ENCODE data around the gene LSM14A.

The LSM14A gene

DNA sequence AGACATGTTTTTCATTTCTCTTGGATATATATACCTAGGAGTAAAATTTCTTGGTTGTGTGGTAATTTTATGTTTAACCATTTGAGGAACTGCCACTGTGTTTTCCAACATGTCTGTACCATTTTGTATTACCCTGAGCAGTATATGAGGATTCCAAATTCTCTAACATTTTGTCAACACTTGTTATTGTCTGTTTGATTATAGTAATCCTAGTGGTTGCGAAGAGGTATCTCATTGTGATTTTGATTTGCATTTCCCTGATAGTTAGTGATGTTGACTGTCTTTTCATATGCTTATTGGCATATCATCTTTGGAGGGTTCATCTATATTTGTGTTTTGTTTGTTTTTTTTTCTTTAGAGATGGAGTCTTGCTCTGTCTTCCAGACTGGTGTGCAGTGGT, 103.4 kb downstream of the LSM14A start:
- Histone ChIP-seq H3K4me3 (ENCODE audit: low read depth, low read length) (no peak overlapping the region), H3K27ac (no peak overlapping the region), H3K36me3 (peaks cover 4% of the 10 kb centered on the region; the same call in 1 of the 2 replicates), H3K27me3 (ENCODE audit: insufficient read depth, low read depth, severe bottlenecking) (no peaks in the 10 kb centered on the region), H3K9me3 (ENCODE audit: severe bottlenecking) (no peaks in the 10 kb centered on the region)
- no peak for DNase-seq
- TF ChIP-seq, protein P1, sequence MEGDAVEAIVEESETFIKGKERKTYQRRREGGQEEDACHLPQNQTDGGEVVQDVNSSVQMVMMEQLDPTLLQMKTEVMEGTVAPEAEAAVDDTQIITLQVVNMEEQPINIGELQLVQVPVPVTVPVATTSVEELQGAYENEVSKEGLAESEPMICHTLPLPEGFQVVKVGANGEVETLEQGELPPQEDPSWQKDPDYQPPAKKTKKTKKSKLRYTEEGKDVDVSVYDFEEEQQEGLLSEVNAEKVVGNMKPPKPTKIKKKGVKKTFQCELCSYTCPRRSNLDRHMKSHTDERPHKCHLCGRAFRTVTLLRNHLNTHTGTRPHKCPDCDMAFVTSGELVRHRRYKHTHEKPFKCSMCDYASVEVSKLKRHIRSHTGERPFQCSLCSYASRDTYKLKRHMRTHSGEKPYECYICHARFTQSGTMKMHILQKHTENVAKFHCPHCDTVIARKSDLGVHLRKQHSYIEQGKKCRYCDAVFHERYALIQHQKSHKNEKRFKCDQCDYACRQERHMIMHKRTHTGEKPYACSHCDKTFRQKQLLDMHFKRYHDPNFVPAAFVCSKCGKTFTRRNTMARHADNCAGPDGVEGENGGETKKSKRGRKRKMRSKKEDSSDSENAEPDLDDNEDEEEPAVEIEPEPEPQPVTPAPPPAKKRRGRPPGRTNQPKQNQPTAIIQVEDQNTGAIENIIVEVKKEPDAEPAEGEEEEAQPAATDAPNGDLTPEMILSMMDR (IDR thresholded peaks at IDR 0.05; ENCODE audit: low read depth, low read length): no peak

GRCh38 chr19:34276614-34277013, 104.3 kb downstream of the LSM14A start:
- Histone ChIP-seq H3K36me3 (peaks cover 7% of the 10 kb centered on the region), H3K27ac (no peak overlapping the region), H3K4me3 (ENCODE audit: low read depth, low read length) (no peak overlapping the region), H3K9me3 (ENCODE audit: severe bottlenecking) (no peaks in the 10 kb centered on the region), H3K27me3 (ENCODE audit: insufficient read depth, low read depth, severe bottlenecking) (no peaks in the 10 kb centered on the region)
- no peak for DNase-seq
- TF ChIP-seq, protein P1 (IDR thresholded peaks at IDR 0.05; ENCODE audit: low read depth, low read length): no peak

GRCh38 chr19:34277244-34277643, 104.9 kb downstream of the LSM14A start:
- H3K27me3 ChIP-seq (ENCODE audit: insufficient read depth, low read depth, severe bottlenecking): no peaks in the 10 kb centered on the region
- H3K27ac ChIP-seq: no peak overlapping the region
- TF ChIP-seq, protein P1 (IDR thresholded peaks at IDR 0.05; ENCODE audit: low read depth, low read length): no peak
- no peak overlapping the region for H3K4me3 ChIP-seq (ENCODE audit: low read depth, low read length)
- DNase-seq: no peak
- H3K9me3 ChIP-seq (ENCODE audit: severe bottlenecking): no peaks in the 10 kb centered on the region
- peaks cover 7% of the 10 kb centered on the region for H3K36me3 ChIP-seq

DNA sequence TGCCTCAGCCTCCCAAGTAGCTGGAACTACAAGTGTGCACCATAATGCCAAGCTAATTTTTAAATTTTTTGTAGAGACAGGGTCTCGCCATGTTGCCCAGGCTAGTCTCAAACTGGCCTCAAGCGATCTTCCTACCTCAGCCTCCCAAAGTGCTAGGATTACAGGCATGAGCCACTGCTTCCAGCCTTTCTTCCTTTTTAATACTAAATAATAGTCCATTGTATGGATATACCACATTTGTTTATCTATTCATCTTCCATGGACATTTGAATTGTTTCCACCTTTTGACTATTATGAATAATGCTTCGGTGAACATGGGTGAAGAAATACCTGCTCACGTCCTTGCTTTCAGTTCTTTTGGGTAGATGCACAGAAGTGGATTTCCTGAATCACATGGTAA, 106.5 kb downstream of the LSM14A start:
- DNase-seq: no peak
- TF ChIP-seq, protein P1 (IDR thresholded peaks at IDR 0.05; ENCODE audit: low read depth, low read length): no peak
- no peaks in the 10 kb centered on the region for H3K9me3 ChIP-seq (ENCODE audit: severe bottlenecking)
- peaks cover 7% of the 10 kb centered on the region for H3K36me3 ChIP-seq
- H3K27me3 ChIP-seq (ENCODE audit: insufficient read depth, low read depth, severe bottlenecking): no peaks in the 10 kb centered on the region
- no peak overlapping the region for H3K4me3 ChIP-seq (ENCODE audit: low read depth, low read length)
- H3K27ac ChIP-seq: no peak overlapping the region
